Measurements from ENCODE around the gene MAMDC2.

The MAMDC2 gene

GRCh38 chr9:70111042-70111602, 67.5 kb downstream of the MAMDC2 start:
- FAIRE-seq: peak; percentile 27

- no peak for FAIRE-seq
These were observed 68.1 kb downstream of the MAMDC2 start for GRCh38 chr9:70111641-70112236.

DNA sequence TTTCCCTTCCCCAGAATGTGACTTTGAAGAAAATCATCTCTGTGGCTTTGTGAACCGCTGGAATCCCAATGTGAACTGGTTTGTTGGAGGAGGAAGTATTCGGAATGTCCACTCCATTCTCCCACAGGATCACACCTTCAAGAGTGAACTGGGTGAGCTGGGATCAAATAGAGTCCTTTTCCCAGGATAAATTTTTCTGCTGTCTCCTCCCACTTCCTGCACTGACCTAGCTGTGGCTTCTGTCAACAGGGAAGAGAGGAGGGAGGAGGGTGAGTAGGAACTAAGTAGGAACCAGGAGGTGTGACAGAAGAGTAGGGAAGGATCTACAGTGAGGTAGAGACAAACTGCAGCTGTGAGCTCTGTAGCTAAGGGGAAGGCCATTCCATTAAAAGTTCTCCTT, 69.3 kb downstream of the MAMDC2 start:
- FAIRE-seq: no peak

- FAIRE-seq: peak; percentile 41
These were observed 69.9 kb downstream of the MAMDC2 start for GRCh38 chr9:70113403-70114022.

DNA sequence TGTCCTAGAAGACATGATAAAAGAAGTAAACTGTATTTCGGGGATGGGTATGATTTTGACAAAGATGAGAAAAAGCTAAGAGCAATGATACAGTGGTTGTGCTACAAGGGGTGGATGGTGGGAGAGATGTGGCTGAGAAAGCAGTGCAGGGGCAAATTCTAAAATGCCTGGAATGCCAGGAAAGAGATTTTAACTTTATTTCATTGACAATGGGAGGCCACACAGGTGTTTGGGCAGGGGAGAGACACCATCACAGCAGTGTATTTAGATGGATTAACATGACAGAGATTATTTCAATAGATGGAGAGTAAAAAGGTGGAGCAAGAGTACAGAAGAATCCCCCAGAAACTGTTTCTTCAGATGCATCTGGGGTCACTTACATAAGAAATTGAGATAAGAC, 71.2 kb downstream of the MAMDC2 start:
- FAIRE-seq: no peak

DNA sequence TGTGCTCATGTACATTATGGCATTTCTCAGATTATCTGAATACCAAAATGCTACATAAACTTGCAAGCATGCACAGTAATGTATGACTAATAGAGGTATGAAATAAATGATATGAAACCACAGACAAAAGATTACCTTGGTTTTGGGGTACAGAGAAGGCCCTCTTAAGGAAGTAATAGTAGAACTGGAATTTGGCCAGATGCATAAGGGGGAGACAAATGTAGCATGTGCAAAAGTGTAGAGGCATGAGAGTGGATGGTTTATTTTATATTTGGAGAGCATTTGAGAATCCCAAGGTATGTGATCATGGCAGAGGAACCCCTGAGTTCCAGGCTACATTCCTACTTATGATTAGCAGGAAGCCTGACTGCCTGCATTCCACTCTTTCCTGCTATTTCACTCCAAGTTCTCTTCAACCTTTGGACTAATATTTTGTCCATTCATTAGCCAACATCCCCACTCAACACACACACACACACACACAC, 74.2 kb downstream of the MAMDC2 start:
- no peak for FAIRE-seq

GRCh38 chr9:70119786-70120185, 76.1 kb downstream of the MAMDC2 start:
- no peak for FAIRE-seq

DNA sequence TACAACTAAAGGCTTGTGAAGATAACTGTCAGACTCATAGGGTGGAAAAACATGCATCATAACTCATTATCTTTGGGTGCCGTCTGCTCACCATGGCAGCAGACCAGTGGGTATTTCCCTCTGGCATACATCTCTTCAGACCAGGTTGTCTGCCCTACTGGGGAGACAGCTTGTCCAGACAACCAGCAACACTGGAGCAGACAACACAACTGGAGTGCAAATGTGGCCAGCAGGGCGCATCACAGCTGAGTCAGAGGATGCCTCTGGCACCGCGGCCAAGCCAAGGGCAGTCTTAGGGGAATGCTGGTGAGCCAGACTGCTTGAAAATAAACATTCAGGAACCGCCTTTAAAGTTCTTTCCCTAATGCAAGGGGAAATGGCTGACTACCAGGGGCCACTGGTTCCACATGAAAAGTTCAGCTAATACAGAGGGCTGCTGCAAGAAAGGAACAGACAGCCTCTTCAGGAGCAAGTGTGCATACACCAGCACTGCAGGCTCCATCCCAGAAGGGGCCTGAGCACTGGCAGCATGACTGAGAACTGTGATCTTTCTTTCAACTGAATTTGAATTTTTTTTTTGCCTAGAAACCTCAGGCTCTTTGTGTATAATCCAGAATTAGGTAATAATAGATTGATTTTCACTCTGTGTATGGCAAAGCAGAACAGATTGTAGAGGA, 77.3 kb downstream of the MAMDC2 start:
- no peak for FAIRE-seq

GRCh38 chr9:70121818-70122436, 78.3 kb downstream of the MAMDC2 start:
- no peak for FAIRE-seq

GRCh38 chr9:70123695-70124094, 80.0 kb downstream of the MAMDC2 start:
- no peak for FAIRE-seq

GRCh38 chr9:70125621-70126263, 82.1 kb downstream of the MAMDC2 start:
- no peak for FAIRE-seq

- FAIRE-seq: no peak
These were observed 83.4 kb downstream of the MAMDC2 start for GRCh38 chr9:70127036-70127435.

- FAIRE-seq: no peak
These were observed 84.1 kb downstream of the MAMDC2 start for GRCh38 chr9:70127540-70128416.

DNA sequence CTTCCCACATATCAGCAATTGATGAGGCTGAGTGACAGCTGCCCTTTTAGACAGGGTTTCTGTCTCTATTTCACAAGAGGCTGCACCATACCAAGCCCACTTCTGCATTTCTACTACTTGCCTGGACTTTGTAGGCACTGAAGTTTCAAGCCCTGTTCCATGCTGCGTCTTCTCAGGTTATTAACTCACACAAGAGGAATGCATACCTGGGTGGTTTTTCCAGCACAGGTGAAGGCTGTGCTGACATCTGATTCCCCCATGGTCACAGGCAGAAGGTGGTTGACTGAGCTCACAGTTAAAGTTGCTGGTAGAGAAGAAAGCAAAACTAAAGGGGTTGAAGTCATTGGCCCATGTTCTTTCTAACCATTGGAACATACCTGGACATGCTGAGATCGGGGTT, 86.6 kb downstream of the MAMDC2 start:
- FAIRE-seq: no peak

DNA sequence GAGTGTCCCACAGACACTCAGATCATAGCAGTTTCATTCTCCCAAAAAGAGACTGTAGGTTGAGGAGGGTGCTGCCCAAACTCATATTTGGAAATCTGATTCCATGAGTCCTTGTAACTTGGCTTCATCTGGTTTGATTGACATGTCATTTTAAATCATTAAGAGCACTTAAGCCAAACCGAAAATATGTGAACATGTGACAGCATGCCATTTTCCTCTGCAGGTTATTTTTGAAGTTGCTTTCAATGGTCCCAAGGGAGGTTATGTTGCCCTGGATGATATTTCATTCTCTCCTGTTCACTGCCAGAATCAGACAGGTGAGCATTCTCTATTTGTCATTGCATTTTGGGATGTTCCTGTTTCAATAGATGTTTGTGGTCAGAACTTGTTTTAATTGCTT, 87.6 kb downstream of the MAMDC2 start:
- FAIRE-seq: no peak

- no peak for FAIRE-seq
These were observed 89.9 kb downstream of the MAMDC2 start for GRCh38 chr9:70133253-70134208.

DNA sequence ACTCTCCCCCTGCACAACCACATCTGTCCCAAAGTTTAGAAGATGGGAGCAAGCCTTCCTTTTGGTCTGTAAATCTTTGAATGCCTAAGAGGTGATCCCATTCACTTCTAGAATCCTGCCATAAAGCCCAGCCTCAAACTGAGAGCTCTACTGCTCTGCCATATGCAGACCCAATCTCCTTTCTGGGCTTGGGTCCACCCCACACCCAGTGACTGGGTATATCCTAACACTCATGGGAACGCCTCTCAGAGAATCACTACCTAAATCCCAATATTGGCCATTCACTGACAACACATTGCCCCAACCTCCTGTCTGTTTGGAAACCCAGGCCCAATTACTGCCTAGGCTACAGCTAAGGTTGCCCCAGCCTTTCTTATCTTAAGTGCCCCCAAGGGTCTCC, 90.7 kb downstream of the MAMDC2 start:
- FAIRE-seq: no peak

GRCh38 chr9:70135176-70135575, 91.5 kb downstream of the MAMDC2 start:
- no peak for FAIRE-seq

- FAIRE-seq: no peak
These were observed 93.0 kb downstream of the MAMDC2 start for GRCh38 chr9:70136632-70137031.

DNA sequence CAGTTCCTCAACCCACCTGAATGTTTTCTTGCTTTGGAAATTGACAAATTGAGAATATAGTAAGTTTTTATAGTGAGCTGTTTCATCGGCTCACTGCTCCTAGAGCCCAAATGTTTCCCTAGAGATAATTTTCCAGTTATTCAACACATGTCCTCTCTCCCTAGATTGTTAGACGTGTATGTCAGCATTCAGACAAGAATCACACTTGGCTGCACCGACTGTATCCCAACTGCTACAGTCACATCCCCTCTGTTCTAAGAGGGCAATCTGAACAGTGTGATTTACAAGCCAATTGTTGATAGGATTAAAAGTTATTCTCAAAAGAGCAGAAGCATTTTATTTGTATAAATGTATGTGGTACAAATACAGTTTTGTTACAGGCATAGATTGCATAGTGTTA, 93.9 kb downstream of the MAMDC2 start:
- no peak for FAIRE-seq

GRCh38 chr9:70142101-70142500, 98.5 kb downstream of the MAMDC2 start:
- no peak for FAIRE-seq

All from islet of Langerhans (tissue), 1 donor.